ENCODE results near the gene RCBTB1.

RCBTB1 gene

DNA sequence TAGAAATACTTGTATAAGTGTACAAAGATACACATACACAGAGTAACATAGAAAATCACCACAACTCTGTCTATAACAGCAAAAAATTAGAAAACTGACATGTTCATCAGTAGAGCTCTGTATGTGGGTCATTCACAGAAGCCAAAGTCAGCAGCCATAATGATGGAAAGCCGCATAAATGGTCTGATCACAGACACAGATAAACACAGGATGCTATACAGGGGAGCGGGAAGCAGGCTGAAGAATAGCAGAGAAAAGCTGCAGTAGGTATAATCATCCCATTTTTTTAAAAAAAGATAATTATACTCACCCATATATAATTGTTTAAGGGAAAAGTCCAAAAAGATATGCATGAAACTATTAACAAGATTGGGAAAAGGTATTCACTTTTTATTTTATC, 31.5 kb downstream of the RCBTB1 start:
- DNase-seq, result no peak

DNA sequence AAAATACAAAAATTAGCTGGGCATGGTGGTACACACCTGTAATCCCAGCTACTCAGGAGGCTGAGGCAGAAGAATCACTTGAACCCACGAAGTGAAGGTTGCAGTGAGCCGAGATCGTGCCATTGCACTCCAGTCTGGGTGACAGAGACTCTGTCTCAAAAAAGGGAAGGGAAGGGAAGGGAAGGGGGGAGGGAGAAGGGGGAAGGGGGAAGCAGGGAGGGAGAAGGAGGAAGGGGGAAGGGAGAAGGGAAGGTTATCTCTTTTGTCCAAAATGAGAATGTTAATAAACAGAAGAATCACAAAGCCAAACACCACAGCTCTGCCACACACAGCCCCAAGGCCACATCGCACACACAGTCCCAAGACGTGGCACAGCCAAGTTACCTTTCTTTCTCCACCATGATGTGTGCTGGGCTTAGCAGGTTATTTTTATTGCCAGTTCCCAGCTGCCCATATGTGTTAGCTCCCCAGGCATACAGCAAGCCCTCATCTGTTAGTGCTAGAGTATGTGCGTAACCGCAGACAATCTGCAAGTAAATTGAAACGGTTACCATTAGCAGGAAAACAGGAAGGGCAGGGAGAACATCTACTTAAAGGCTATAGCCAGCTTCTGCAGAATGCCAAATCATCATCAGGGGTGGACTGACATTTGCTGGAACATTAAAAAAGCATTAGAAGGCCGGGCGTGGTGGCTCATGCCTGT, 34.3 kb downstream of the RCBTB1 start:
- DNase-seq, result peak; percentile 72 to 75

DNA sequence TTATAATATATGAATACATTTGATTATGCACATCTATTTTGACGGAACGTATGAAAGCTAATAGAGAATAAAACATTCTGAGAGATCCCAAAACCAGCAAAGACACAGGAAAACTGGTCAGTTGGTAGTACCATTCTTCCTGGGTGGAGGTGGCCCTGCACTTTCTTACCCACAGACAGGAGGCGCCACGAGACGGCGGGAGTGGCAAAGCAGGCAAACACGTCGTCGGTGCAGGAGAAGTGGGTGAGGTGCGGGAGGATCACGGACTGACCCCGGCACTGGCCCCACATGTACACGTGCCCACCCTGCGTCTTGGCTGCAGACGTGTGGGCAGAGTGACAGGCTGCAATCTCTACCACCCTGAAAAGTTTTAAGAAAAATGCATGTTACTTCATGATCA, 36.1 kb downstream of the RCBTB1 start:
- DNase-seq, result peak; percentile 15 to 19

DNA sequence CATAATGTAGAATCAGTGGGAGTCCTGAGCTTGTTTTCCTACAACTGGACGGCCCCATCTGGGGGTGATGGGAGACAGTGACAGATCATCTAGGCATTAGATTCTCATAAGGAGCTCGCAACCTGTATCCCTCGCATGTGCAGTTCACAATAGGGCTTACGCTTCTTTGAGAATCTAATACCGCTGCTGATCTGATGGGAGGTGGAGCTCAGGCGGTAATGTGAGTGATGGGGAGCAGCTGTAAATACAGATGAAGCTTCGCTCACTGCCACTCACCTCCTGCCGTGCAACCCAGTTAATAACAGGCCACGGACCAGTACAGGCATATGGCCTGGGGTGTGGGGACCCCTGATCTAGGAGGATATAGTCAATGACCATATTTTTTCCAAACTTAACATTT, 38.8 kb downstream of the RCBTB1 start:
- DNase-seq, result no peak

DNA sequence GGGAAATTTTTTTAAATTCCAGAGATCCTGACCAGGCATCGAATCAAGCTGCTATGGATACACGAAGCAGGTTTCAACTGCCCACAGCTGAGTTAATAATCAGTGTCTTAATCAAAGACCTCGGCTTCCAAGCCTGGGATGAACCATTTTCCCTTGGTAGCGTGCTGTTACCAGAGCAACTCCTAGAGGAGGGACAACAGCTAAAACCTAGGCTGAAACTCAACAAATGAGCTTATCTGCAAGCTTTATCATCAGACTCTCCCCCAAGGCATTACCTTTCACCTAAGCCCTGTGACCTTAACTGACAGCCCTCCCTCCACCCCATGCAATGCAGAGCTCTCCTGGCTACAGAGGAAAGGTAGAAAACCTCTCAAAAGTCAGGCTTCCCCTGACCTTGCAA, 39.7 kb downstream of the RCBTB1 start:
- no peak for DNase-seq

DNA sequence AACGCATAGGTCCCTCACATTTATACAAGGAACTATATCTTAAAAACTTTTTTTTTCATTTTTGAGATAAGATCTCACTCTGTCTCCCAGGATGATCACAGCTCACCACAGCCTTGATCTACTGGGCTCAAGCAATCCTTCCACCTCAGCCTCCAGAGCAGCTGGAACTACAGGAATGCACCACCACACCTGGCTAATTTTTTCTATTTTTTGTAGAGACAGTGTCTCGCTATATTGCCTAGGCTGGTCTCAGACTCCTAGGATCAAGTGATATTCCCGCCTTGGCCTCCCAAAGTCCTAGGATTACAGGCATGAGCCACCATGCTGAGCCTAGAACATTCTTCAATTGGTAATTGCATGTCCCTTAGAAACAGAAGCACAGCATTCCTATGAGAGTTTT, 41.7 kb downstream of the RCBTB1 start:
- no peak for DNase-seq

DNA sequence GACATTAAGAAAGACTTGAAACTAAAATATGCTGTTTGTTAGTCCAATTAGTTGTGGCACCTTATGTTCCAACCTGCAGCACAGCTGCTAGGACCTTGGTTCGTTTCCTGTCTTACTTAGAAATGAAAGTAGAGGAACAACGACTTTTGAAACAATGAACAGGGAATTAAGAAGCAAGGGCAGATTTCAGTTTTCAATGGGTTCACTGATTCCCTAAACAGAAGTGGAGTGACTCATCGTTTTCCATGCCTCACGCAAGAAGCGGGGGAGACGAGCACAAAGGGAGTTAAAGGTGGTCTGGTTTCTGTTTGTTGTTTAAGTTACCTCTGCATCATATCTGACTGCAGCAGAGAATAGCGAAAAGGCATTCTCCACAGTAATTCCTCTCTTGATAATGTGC, 44.8 kb downstream of the RCBTB1 start:
- no peak for DNase-seq

DNA sequence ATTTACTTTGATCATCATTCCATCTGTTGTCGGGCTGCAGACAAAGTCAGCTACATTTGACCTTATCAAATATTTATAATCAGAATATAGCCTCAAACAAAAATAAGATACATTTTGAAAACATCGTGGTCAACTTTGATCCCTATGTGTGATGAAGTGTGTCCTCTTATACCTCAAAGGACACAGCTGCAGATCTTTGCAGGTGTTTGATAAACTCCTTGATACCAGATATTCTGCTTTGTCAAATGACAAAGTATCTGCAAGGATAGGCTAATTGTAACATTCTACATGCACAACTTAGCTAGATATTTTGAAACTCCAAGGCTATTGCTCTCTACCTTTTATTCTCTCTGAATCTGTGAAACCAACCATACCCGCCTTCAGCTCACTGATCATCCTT, 45.6 kb downstream of the RCBTB1 start:
- no peak for DNase-seq

DNA sequence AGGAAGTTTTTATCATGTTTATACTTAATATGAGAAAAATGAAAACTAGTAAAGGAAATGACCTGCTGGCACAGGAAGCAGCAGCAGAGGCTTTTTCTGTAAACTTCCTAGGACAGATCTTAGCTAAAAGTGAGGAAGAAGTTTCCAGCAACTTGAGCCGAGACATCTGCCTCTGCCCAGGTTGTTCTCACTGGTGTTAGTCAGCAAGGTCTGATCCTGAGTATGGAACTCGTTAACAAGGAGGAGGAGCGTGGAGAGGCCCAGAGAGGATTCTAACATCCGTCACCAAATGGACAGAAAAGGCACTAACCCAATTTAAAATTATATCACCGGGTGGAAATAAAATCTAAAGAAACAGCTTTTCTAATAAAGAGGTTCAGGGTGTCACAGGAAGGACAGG, 46.0 kb downstream of the RCBTB1 start:
- no peak for DNase-seq

DNA sequence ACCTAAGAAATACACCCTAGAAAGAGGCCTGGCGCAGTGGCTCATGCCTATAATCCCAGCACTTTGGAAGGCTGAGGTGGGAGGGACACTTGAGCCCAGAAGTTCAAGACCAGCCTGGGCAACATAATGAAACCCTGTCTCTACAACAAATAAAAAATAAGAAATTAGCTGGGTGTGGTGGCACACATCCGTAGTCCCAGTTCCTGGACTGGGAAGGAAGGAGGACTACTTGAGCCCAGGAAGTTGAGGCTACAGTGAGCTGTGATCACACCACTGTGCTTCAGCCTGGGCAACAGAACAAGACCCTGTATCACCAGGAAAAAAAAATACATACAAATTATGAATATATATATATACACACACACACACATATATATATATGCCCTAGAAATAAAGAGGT, 47.0 kb downstream of the RCBTB1 start:
- DNase-seq, result no peak

DNA sequence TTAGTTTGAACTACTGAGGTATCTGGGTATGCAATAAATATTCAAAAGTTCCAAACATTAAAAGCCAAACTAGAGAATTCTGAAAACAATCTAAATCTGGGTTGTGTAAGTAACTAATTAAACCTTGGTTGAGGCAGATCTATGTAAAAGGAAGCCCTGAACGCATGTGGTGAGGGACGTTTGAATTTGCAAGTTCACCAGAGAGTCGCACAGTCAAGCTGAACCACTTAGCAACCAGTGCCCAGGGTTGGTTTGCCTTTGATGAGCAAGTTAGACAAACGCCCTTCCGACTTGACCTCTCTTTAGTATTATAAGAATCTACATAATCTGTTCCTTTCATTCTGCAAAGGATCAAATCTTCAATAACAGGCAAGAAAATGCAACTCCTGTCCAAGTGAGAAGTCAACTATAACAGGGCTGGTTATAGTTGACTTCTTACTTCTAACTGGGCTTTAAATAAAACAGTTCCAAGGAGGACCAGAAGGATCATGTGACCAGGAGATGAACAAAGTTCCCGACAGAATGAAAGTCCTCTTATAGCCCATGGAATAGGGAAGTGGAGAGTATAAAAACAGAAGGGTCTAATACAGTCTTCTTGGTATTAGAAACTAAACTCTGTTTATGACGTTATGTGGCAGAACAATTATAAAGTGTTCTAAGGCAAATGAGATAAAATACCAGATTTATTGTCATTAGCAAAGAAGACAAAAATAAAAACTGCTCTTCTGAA, 49.0 kb downstream of the RCBTB1 start:
- DNase-seq, result no peak

DNA sequence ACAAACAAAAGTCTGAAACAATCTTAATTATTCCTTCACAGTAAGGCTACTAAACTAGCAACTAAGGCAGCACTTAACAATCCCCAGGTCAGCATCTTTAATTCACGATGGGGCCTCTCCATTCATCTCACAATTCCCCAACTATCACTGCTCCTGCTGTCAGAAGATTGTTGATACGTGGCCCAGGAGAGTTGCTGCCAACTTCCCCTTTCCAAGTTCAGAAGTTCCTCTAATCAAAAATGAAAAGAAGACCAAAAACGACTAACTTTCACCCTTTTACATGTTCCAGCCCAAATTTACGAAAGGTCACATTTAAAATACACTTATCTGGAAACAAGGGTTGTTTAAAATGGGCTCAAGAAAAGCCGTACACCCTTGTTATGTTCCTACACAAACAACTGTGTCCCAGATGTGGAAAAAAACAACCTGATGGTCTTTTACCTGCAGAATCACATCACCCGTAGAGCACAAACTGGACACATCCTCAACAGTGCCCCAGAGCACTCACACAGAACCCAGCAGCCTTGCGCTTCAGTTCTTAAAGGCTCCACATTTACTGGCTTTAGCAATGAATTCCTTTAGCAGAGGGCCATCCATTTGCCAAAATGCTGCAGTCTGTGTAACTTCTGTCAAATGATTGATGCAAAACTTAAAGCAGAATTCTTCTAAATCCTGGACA, 51.6 kb downstream of the RCBTB1 start:
- peak; percentile 33 to 44 for DNase-seq

DNA sequence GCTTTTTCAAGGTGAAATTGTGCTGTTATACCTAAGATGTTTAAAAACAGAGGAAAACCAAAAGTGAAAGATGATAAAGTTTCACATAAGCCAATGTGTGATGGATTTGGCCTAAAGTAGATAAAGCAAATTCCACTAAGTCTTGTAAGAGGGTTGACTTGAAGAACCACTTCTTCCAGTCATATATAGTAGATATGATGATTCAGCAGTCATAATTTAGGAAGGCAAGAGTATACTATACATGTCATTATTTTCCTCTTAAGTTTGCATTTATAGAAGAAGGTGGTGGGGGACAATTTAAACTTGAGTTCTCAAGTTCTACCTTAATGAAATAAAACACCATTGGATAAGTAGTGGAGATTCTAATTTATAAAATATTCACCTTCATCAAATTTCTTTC, 52.3 kb downstream of the RCBTB1 start:
- no peak for DNase-seq

DNA sequence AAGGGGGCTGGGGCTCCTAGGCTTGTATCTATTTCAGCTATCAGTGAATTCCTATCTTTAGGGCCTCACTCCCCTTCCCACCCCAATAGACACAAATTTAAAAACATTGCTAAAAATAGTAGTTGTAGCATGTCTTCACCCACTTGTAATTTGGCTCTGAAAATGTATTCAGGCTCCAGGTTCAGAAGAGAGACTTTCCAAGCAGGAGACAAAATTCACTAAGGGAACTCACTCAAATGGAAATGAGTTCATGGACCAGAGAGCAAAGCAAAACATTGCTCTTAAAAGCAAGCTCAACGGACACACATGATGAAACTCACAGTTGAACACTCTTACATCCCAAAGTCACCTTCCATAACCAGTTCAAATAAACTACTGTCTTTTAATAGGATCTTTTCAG, 52.8 kb downstream of the RCBTB1 start:
- DNase-seq, result no peak

DNA sequence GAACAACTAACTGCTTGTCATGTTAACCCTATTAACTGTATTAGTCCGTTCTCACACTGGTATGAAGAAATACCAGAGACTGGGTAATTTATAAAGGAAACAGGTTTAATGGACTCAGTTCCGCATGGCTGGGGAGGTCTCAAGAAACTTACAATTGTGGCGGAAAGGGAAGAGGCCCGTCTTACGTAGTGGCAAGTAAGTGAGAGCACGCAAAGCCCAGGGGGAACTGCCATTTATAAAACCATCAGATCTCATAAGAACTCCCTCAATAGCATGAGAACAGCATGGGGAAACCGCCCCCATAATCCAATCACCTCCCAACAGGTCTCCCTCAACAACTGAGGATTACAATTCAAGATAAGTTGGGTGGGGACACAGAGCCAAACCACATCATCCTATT, 54.9 kb downstream of the RCBTB1 start:
- peak; percentile 84 to 88 for DNase-seq

DNA sequence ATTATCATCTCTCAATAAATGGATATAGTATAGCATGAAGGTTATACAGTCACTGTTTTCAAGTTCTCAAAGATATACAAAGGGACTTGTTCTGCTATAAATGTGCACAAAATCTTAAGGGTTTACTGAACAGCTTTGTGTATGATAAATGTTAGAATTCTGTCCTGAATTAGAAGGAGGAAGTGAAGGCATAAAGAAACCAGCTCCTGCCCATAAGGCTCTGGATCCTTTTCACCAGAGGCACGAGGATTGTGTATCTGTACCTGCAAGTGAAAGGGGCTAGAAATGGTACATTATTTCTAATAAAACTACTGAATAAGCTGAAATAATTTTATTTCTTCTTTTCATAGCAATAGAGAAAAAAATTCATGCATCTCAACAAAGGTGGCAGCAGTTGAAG, 57.2 kb downstream of the RCBTB1 start:
- no peak for DNase-seq

DNA sequence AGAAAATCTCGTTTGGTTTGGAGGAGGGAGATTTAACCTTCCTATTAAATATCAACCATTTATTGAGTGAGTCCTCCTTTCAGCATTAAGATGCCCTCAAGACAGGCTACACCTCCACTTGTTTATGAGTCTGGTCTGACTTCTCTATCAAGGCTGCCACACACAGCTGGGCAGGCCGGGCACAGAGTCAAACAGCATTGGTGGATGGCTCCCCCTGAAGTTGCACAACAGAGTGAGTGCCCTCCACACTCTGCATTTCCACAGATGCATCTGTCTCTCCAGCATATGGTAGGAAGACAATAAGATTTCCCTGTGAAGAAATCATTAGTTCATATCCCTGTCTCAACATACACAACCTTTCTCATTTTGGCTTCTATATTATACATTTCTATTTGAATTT, 58.2 kb downstream of the RCBTB1 start:
- no peak for DNase-seq

DNA sequence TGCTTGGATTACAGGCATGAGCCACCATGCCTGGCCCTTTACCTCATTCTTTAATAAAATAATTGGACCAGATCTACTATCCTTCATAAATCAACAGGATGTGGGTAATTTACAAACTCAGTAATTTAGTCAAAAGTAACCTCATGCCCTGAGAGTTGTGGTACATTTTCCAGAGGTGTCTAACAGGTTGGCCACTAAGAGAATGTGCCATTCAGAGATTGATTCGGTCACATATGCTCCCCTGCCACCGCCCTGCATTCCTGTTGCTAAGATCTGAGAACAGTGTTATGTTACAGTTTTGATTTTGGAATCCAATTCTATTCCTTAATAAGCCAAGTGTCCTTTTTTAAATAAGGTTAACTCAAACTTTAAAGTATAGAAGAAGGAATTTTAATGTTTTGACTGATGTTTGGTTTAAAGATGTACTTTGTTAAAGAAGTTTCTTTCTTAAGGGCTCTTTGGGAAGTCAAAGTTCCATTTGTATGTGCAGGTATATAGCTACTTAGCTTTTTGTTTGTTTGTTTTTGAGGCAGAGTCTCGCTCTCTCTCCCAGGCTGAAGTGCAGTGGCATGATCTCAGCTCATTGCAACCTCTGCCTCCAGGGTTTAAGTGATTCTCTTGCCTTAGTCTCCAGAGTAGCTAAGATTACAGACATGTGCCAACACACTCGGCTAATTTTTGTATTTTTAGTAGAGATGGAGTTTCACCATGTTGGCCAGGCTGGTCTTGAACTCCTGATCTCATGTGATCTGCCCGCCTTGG, 60.4 kb downstream of the RCBTB1 start:
- no peak for DNase-seq

DNA sequence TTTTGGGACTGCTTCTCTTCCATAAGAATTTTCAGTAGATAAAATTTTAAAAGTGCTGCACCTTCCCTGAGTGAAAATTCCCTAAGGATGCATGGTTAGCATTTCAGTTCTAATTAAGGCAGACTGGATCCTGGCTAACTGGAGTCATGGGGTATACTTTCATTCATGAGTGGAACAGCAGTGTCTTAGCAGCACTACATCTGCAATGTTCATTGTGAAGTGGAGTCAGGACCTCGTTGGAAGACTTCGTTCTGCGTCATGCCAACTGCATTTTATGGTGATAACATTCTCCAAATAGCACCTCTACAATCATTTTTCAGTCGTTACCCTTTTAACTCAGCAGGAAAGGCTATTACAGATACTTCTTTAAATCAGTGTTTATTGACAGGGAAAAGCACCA, 64.1 kb downstream of the RCBTB1 start:
- no peak for DNase-seq

DNA sequence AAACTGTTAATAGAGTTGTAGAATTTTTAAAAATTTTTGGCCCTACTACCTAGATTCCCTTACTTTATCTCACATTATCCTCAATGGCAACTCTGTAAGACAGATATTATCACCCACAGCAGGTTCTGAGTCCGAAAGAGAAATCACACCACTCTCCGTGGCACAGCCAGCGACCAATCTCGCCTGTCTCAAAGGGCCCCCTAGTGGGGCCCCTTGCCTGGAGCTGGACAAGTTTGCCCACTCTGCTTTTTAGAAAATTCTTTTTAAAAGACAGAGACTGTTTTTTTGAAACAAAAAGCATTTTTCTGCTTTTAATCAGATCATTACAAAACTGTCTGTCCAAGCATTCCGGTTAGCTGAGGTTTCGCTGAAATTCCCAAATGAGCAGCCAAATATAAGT, 67.9 kb downstream of the RCBTB1 start:
- DNase-seq, result no peak

DNA sequence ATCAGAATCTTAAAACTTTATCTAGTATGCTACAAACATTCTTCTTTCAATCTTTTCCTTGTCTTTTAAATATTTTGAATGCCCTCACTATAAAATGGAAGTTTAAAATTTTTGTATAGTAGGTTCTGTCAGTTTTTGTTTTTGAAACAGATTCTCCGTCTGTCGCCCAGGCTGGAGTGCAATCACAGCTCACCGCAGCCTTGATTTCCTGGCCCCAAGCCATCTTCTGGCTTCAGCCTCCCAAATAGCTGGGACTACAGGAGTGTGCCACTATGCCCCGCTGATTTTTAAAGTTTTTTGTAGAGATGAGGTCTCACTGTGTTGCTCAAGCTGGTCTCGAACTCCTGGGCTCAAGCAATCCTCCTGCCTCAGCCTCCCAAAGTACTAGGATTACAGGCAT, 68.9 kb downstream of the RCBTB1 start:
- no peak for DNase-seq

DNA sequence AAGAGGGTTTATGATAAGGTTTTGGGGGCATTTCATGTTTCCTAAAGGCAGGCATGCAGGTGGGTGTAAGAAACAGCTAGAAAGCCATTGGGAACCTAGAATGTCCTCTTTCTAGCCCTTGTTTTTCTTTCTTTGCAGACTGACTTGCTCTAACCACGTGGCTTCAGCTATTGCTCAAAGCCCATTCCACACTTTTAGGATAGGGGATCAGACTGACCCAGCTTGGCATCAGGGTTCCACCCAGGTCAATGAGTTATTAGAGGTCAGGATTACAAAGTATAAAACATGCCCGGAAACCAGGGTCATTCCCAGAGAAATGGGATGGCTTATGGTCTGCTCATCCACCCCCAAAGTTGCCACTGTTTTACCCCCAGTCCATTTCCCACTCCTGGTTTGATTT, 72.8 kb downstream of the RCBTB1 start:
- DNase-seq, result no peak

DNA sequence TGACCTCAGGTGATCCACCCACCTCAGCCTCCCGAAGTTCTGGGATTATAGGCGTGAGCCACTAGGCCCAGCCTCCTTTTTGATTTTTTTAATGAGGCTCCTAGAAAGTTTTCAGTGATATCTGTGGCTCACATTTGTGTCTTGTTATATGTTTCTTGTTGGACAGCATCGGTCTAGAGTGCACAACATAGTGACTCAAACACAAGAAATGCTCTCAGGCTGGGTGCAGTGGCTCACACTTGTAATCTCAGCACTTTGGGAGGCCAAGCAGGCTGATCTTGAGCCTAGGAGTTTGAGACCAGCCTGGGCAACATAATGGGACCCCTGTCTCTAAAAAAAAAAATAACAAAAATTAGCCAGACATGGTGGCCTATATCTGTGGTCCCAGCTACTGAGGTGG, 81.4 kb downstream of the RCBTB1 start:
- no peak for DNase-seq

DNA sequence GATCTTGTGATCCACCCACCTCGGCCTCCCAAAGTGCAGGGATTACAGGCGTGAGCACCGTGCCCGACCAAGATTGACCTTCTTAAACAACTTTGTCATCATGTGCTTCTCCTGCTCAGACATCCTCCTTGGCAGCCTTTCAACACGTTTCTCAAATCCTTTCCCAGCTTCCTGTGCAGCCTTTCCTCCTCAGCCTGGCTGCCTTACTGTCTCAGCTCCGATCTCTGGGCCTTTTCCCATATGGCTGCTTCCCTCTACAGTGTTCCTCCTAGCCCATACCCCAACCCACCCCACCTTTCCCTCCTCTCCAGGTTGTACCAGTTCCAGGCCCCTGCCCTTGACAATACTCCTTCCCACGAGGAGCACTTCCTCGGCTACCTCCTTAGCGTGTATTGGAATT, 82.4 kb downstream of the RCBTB1 start:
- peak; percentile 57 for DNase-seq

Measured in Kasumi-1 (cell line).